Vagina (tissue), 2 donors: Measurements from ENCODE around the gene MYO1D.

Experiments
- CTCF ChIP-seq, 3 experiments: fragments of 450-650 bp in 2 of 3; fragments of 200-600 bp in 1 of 3; sonication (generic) in 1 of 3; IDR thresholded peaks; one replicate each; pipeline ENCODE4 v1.5.1; 2017 to 2019; ENCODE audit warnings: antibody characterized with exemption in 3 of 3, mild to moderate bottlenecking in 2 of 3, moderate library complexity in 2 of 3
- POLR2A ChIP-seq, 2 donors: fragments of 450-650 bp; IDR thresholded peaks; one replicate each; pipeline ENCODE4 v1.6.1; 2017; ENCODE audit warnings: antibody characterized with exemption in 2 of 2, mild to moderate bottlenecking in 2 of 2, moderate library complexity in 2 of 2

DNA sequence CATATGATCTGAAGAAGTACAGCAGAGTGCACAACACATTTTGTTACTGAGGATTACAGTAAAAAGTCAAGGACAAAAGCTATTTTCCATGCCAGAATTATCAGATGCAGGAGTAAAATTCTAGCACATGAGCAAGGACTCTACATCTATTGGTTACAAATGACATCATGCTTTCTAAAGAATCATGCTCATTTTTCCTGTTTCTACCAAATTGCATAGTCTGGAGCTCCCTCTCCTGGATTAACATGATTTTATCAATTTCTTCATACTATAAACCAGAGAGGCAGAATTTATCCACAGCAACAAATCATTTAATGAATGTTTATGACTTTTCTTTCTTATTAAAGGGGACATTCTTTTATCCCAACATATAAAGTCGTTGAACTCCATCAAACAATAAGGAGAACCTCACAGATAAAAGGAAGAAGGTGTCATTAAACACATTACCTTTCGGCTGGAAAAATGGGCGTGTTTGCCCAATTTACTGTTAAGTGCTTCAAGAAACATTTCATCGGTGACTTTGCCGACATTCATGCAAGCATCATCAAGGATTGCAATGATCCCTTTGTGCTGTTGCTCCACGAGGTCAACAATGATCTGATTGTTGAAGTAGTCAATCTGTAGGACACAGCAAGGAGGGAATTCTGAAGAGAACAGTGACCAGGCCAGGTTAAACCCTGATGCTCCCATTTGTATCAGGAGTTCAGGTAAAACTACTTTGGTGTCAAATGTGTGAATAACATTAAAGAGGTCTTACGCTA lies 121.7 kb downstream of the MYO1D start:
- TF ChIP-seq CTCF (IDR thresholded peaks at IDR 0.05) (peak; percentile 26 to 59 (median 36)), POLR2A (IDR thresholded peaks at IDR 0.05) (no peak)
